PC-3 (cell line): ENCODE data around the gene TTF1.

Experiments used
- EZH2 ChIP-seq: fragments of 300-600 bp; sonication (generic); IDR thresholded peaks from one replicate; pipeline ENCODE4 v1.6.1; 2017; ENCODE audit warnings: antibody characterized with exemption, mild to moderate bottlenecking, low read length; ENCODE audit not compliant: unreplicated experiment
- EZH2phosphoT487 ChIP-seq: fragments of 300-600 bp; sonication (generic); IDR thresholded peaks from 2 replicates; pipeline ENCODE4 v1.6.1; 2018; ENCODE audit warnings: mild to moderate bottlenecking, antibody characterized with exemption, low read length, borderline replicate concordance
- TF ChIP-seq, protein P1 (sequence below): fragments of 300-600 bp; sonication (generic); conservative IDR thresholded peaks from 2 replicates; pipeline ENCODE4 v1.5.1; 2017; ENCODE audit warnings: antibody characterized with exemption, low read depth, mild to moderate bottlenecking, low read length

DNA sequence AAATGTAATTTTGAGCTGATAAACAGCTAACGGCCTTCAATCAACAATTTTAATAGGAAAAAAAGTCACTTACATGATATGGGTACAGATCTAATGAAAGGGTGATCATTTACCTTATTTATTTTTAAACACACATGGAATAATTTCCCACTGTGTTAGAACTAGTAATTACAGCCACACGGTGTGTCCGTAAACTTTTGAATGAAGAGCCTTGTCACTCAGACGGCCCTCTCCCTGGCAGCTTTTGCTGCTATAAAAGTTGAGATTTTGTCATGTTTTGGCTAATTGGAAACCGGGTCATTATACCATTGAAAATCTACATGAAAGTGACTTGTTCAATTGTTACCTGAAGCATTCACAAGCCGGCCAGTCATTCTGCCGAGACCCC, 19.0 kb upstream of the TTF1 start:
- TF ChIP-seq, protein P1, sequence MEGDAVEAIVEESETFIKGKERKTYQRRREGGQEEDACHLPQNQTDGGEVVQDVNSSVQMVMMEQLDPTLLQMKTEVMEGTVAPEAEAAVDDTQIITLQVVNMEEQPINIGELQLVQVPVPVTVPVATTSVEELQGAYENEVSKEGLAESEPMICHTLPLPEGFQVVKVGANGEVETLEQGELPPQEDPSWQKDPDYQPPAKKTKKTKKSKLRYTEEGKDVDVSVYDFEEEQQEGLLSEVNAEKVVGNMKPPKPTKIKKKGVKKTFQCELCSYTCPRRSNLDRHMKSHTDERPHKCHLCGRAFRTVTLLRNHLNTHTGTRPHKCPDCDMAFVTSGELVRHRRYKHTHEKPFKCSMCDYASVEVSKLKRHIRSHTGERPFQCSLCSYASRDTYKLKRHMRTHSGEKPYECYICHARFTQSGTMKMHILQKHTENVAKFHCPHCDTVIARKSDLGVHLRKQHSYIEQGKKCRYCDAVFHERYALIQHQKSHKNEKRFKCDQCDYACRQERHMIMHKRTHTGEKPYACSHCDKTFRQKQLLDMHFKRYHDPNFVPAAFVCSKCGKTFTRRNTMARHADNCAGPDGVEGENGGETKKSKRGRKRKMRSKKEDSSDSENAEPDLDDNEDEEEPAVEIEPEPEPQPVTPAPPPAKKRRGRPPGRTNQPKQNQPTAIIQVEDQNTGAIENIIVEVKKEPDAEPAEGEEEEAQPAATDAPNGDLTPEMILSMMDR = no peak
- TF ChIP-seq EZH2phosphoT487 (no peak), EZH2 (no peak)
